CD8-positive, alpha-beta memory T cell (primary cell): ENCODE results near the gene PTGES2. TPM values are rescaled to one million over a fixed set of nuclear protein-coding genes. Genes with fewer than 3 reads are reported as not detected.

Experiments
- CTCF ChIA-PET: fragments of 350-600 bp; sonication (Branson Sonifier 250); formaldehyde crosslinking; loops from one replicate; lab custom pipeline; 2021; ENCODE audit warnings: antibody characterized with exemption; lab: Charles Lee
- POLR2A ChIA-PET: fragments of 350-600 bp; sonication (Branson Sonifier 250); formaldehyde crosslinking; loops from one replicate; lab custom pipeline; 2021; ENCODE audit warnings: antibody characterized with exemption; lab: Charles Lee
- DNase-seq, 5 donors: peaks; one replicate each; pipeline versions ENCODE4 v3.0.0 to v3.0.0-alpha.2; 2020 to 2022; ENCODE audit warnings: mixed read lengths in 1 of 5
- H3K27ac ChIP-seq: one replicate; pipeline ENCODE4 v1.7.0; 2013; ENCODE audit warnings: low read depth, mild to moderate bottlenecking, low read length, moderate library complexity
- H3K27me3 ChIP-seq: 2 replicates; pipeline ENCODE4 v1.7.0; 2013; ENCODE audit warnings: low read length, mild to moderate bottlenecking; ENCODE audit not compliant: insufficient read depth, poor library complexity, severe bottlenecking
- H3K36me3 ChIP-seq: 2 replicates; pipeline ENCODE4 v1.7.0; 2013; ENCODE audit warnings: mild to moderate bottlenecking, low read length, moderate library complexity; ENCODE audit not compliant: insufficient read depth
- H3K4me1 ChIP-seq: 2 replicates; pipeline ENCODE4 v1.7.0; 2013; ENCODE audit warnings: mild to moderate bottlenecking, low read length, moderate library complexity; ENCODE audit not compliant: insufficient read depth
- H3K4me3 ChIP-seq: 2 replicates; pipeline ENCODE4 v1.7.0; 2013; ENCODE audit warnings: mild to moderate bottlenecking, low read length
- H3K9me3 ChIP-seq: 2 replicates; pipeline ENCODE4 v1.7.0; 2013; ENCODE audit warnings: mild to moderate bottlenecking, low read length
- H3K27ac Mint-ChIP-seq, 8 donors: one replicate each; pipeline ENCODE4 v1.8.0; 2020 to 2021; ENCODE audit warnings: mixed read lengths in 8 of 8, mild to moderate bottlenecking in 6 of 8, inconsistent platforms in 3 of 8, moderate library complexity in 3 of 8
- H3K27me3 Mint-ChIP-seq, 2 donors: one replicate each; pipeline ENCODE4 v1.8.0; 2020 to 2021; ENCODE audit warnings: mixed read lengths in 2 of 2, mild to moderate bottlenecking in 1 of 2, moderate library complexity in 1 of 2
- H3K36me3 Mint-ChIP-seq, 3 donors: one replicate each; pipeline ENCODE4 v1.8.0; 2020 to 2021; ENCODE audit warnings: mixed read lengths in 3 of 3, inconsistent platforms in 1 of 3, mild to moderate bottlenecking in 1 of 3
- H3K4me1 Mint-ChIP-seq, 3 donors: one replicate each; pipeline ENCODE4 v1.8.0; 2020 to 2021; ENCODE audit warnings: mixed read lengths in 3 of 3, inconsistent platforms in 1 of 3, mild to moderate bottlenecking in 1 of 3
- H3K4me3 Mint-ChIP-seq, 7 donors: one replicate each; pipeline ENCODE4 v1.8.0; 2020 to 2021; ENCODE audit warnings: mixed read lengths in 7 of 7, mild to moderate bottlenecking in 6 of 7, moderate library complexity in 4 of 7, inconsistent platforms in 2 of 7
- H3K9me3 Mint-ChIP-seq, 5 donors: one replicate each; pipeline ENCODE4 v1.8.0; 2020 to 2022; ENCODE audit warnings: mixed read lengths in 5 of 5, mild to moderate bottlenecking in 3 of 5, moderate library complexity in 2 of 5, inconsistent platforms in 1 of 5
- polyA plus RNA-seq: library from polyadenylated mRNA; unstranded; fragments of 300-500 nt; fragmentation: Illumina TruSeq; gene quantifications from one replicate; pipeline ENCODE4 v1.2.3, GENCODE V29; 2021
- total RNA-seq, 2 experiments: library from RNA; stranded (reverse); gene quantifications; one replicate each; pipeline ENCODE4 v1.2.3, GENCODE V29; 2021

Gene PTGES2
- total and polyA plus RNA-seq, 3 experiments from 2014 or later = 51.7 to 68.3 (median 67.0) TPM

- Mint-ChIP-seq H3K27ac (peak overlapping the region; percentile 61 to 100 (median 99)), H3K36me3 (peaks cover 0 to 17% (median 0%) of the 10 kb centered on the region in 3 donors), H3K9me3 (no peaks in the 10 kb centered on the region), H3K4me1 (peaks cover 29 to 42% (median 39%) of the 10 kb centered on the region in 3 donors), H3K4me3 (peak overlapping the region; percentile 94 to 99 (median 98)), H3K27me3 (peaks cover 8 to 9% of the 10 kb centered on the region in 2 donors)
- H3K4me3 ChIP-seq = peak overlapping the region; percentile 96
- H3K9me3 ChIP-seq = no peaks in the 10 kb centered on the region
- H3K27me3 ChIP-seq = no peaks in the 10 kb centered on the region
- H3K36me3 ChIP-seq = peaks cover 5% of the 10 kb centered on the region
- ChIA-PET POLR2A (interaction anchor here (0.5 to 1.1 kb wide), 4 partner anchors 14 to 257 kb away, joined by 3 to 9 read pairs (median 4); partner anchors contain the start of gene BBLN), CTCF (interaction anchor here (1.0 to 5.1 kb wide), 6 partner anchors 12 to 61 kb away, joined by 3 to 31 read pairs (median 4); partner anchors contain the start of genes NAIF1 and SLC25A25)
- DNase-seq = peak in 1 of 5 donors; percentile 54
- peaks cover 35% of the 10 kb centered on the region for H3K4me1 ChIP-seq
- peak overlapping the region; percentile 96 for H3K27ac ChIP-seq
These were observed 1.5 kb upstream of the PTGES2 start for GRCh38 chr9:128128836-128129590.

GRCh38 chr9:128127990-128128835, 684 bp upstream of the PTGES2 start:
- Histone ChIP-seq H3K4me3 (peak overlapping the region; percentile 96), H3K36me3 (peaks cover 5% of the 10 kb centered on the region), H3K9me3 (no peaks in the 10 kb centered on the region), H3K4me1 (peaks cover 35% of the 10 kb centered on the region), H3K27ac (peak overlapping the region; percentile 96), H3K27me3 (no peaks in the 10 kb centered on the region)
- H3K27ac Mint-ChIP-seq = peak overlapping the region; percentile 97 to 100 (median 99)
- H3K4me3 Mint-ChIP-seq = peak overlapping the region; percentile 94 to 99 (median 98)
- CTCF ChIA-PET = interaction anchor here (1.0 to 5.1 kb wide), 7 partner anchors 11 to 60 kb away, joined by 3 to 31 read pairs (median 3); partner anchors contain the start of genes NAIF1 and SLC25A25
- POLR2A ChIA-PET = interaction anchor here (0.5 to 1.1 kb wide), 3 partner anchors 15 to 256 kb away, joined by 3 to 9 read pairs (median 5); partner anchors contain the start of gene BBLN
- H3K9me3 Mint-ChIP-seq = no peaks in the 10 kb centered on the region
- peaks cover 6 to 9% of the 10 kb centered on the region in 2 donors for H3K27me3 Mint-ChIP-seq
- DNase-seq = peak; percentile 77 to 93 (median 87)
- peaks cover 0 to 24% (median 0%) of the 10 kb centered on the region in 3 donors for H3K36me3 Mint-ChIP-seq
- peaks cover 29 to 42% (median 39%) of the 10 kb centered on the region in 3 donors for H3K4me1 Mint-ChIP-seq

- POLR2A ChIA-PET = interaction anchor here (0.6 kb wide), 1 partner anchor 65 kb away, joined by 3 read pairs; no protein-coding TSS in a partner anchor
- H3K36me3 ChIP-seq = peaks cover 5% of the 10 kb centered on the region
These were observed 1.8 kb downstream of the PTGES2 start for GRCh38 chr9:128125580-128126354.

GRCh38 chr9:128124873-128125579, 2.5 kb downstream of the PTGES2 start:
- Mint-ChIP-seq H3K4me3 (peak overlapping the region; percentile 14 to 87 (median 63)), H3K9me3 (no peaks in the 10 kb centered on the region), H3K27ac (peak overlapping the region in 7 of 8 donors; percentile 12 to 77 (median 34)), H3K36me3 (peaks cover 0 to 49% (median 0%) of the 10 kb centered on the region in 3 donors), H3K4me1 (peaks cover 29 to 41% (median 37%) of the 10 kb centered on the region in 3 donors), H3K27me3 (peaks cover 0 to 6% of the 10 kb centered on the region in 2 donors)
- CTCF ChIA-PET = interaction anchor here (0.9 to 5.1 kb wide), 4 partner anchors 8 to 181 kb away, joined by 3 to 31 read pairs (median 3); no protein-coding TSS in a partner anchor
- no peaks in the 10 kb centered on the region for H3K9me3 ChIP-seq
- H3K4me1 ChIP-seq = peaks cover 35% of the 10 kb centered on the region
- H3K36me3 ChIP-seq = peaks cover 5% of the 10 kb centered on the region
- POLR2A ChIA-PET = no interaction called here
- H3K4me3 ChIP-seq = no peak overlapping the region
- peak in 3 of 5 donors; percentile 31 to 48 (median 43) for DNase-seq
- H3K27ac ChIP-seq = peak overlapping the region; percentile 38
- H3K27me3 ChIP-seq = no peaks in the 10 kb centered on the region

More at GRCh38 chr9:128125580-128126354, 1.8 kb downstream of the PTGES2 start:
- Mint-ChIP-seq H3K27ac (peak overlapping the region in 7 of 8 donors; percentile 59 to 94 (median 81)), H3K9me3 (no peaks in the 10 kb centered on the region), H3K4me3 (peak overlapping the region; percentile 79 to 92 (median 86)), H3K36me3 (peaks cover 0 to 44% (median 0%) of the 10 kb centered on the region in 3 donors), H3K4me1 (peaks cover 29 to 42% (median 39%) of the 10 kb centered on the region in 3 donors), H3K27me3 (peaks cover 0 to 6% of the 10 kb centered on the region in 2 donors)
- H3K9me3 ChIP-seq = no peaks in the 10 kb centered on the region
- peak overlapping the region; percentile 19 for H3K4me3 ChIP-seq
- H3K27ac ChIP-seq = peak overlapping the region; percentile 38
- H3K27me3 ChIP-seq = no peaks in the 10 kb centered on the region
- H3K4me1 ChIP-seq = peaks cover 35% of the 10 kb centered on the region
- DNase-seq = peak in 1 of 5 donors; percentile 36
- CTCF ChIA-PET = interaction anchor here (1.5 to 5.1 kb wide), 3 partner anchors 9 to 92 kb away, joined by 3 to 31 read pairs (median 3); no protein-coding TSS in a partner anchor

GRCh38 chr9:128124451-128124850, 3.1 kb downstream of the PTGES2 start:
- ChIA-PET CTCF (interaction anchor here (0.9 to 5.1 kb wide), 3 partner anchors 7 to 181 kb away, joined by 3 to 31 read pairs (median 3); no protein-coding TSS in a partner anchor), POLR2A (no interaction called here)
- Histone ChIP-seq H3K27ac (no peak overlapping the region), H3K4me1 (peaks cover 34% of the 10 kb centered on the region), H3K4me3 (no peak overlapping the region), H3K9me3 (no peaks in the 10 kb centered on the region), H3K36me3 (peaks cover 5% of the 10 kb centered on the region), H3K27me3 (no peaks in the 10 kb centered on the region)
- Mint-ChIP-seq H3K9me3 (no peaks in the 10 kb centered on the region), H3K4me3 (peak overlapping the region in 4 of 7 donors; percentile 14 to 87 (median 48)), H3K36me3 (peaks cover 0 to 49% (median 0%) of the 10 kb centered on the region in 3 donors), H3K27ac (peak overlapping the region in 2 of 8 donors; percentile 61 to 77), H3K27me3 (peaks cover 0 to 6% of the 10 kb centered on the region in 2 donors), H3K4me1 (peaks cover 26 to 35% (median 31%) of the 10 kb centered on the region in 3 donors)
- peak in 1 of 5 donors; percentile 36 for DNase-seq

- Histone ChIP-seq H3K27ac (no peak overlapping the region), H3K4me3 (no peak overlapping the region), H3K27me3 (no peaks in the 10 kb centered on the region), H3K4me1 (peaks cover 25% of the 10 kb centered on the region), H3K36me3 (peaks cover 5% of the 10 kb centered on the region), H3K9me3 (no peaks in the 10 kb centered on the region)
- Mint-ChIP-seq H3K4me1 (peaks cover 19 to 27% (median 24%) of the 10 kb centered on the region in 3 donors), H3K4me3 (no peak overlapping the region), H3K27ac (peak overlapping the region in 2 of 8 donors; percentile 19 to 35), H3K36me3 (peaks cover 0 to 49% (median 0%) of the 10 kb centered on the region in 3 donors), H3K9me3 (no peaks in the 10 kb centered on the region), H3K27me3 (peaks cover 0 to 5% of the 10 kb centered on the region in 2 donors)
- ChIA-PET CTCF (no interaction called here), POLR2A (no interaction called here)
- DNase-seq = peak in 1 of 5 donors; percentile 41
These were observed 4.0 kb downstream of the PTGES2 start for GRCh38 chr9:128123451-128124080.
